Measurements from ENCODE around the gene C1QL4.

- no peak for TF ChIP-seq CTCF (conservative IDR thresholded peaks at IDR 0.05 in 1 of 2, IDR thresholded peaks at IDR 0.05 in 1 of 2; ENCODE audit: extremely low read depth in 1 of 2, insufficient read depth in 1 of 2, low read depth in 1 of 2, low read length in 2 of 2)
- no peak for TF ChIP-seq EZH2 (IDR thresholded peaks at IDR 0.05; ENCODE audit: borderline replicate concordance, low read length)
Measured at GRCh38 chr12:49323524-49324097, 13.4 kb downstream of the C1QL4 start.
